ENCODE results near the gene TAF11L13.

DNA sequence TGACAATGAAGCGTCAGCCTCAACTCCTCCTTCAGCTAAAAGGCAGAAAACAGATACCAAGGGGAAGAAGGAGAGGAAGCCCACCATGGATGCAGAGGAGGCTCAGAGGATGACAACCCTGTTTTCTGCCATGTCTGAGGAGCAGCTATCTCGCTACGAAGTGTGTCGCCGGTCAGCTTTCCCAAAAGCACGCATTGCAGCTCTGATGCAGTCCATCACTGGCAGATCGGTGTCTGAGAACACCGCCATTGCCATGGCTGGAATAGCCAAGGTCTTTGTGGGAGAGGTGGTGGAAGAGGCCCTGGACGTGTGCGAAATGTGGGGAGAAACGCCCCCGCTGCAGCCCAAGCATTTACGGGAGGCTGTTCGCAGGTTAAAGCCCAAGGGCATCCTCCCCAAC lies 26.9 kb upstream of the TAF11L13 start:
- TF ChIP-seq TAF1 (IDR thresholded peaks at IDR 0.05; ENCODE audit: borderline replicate concordance, insufficient read depth, low read length) (no peak), POLR2AphosphoS5 (IDR thresholded peaks at IDR 0.05; ENCODE audit: low read depth, low read length) (no peak)
- TF ChIP-seq, protein P1, sequence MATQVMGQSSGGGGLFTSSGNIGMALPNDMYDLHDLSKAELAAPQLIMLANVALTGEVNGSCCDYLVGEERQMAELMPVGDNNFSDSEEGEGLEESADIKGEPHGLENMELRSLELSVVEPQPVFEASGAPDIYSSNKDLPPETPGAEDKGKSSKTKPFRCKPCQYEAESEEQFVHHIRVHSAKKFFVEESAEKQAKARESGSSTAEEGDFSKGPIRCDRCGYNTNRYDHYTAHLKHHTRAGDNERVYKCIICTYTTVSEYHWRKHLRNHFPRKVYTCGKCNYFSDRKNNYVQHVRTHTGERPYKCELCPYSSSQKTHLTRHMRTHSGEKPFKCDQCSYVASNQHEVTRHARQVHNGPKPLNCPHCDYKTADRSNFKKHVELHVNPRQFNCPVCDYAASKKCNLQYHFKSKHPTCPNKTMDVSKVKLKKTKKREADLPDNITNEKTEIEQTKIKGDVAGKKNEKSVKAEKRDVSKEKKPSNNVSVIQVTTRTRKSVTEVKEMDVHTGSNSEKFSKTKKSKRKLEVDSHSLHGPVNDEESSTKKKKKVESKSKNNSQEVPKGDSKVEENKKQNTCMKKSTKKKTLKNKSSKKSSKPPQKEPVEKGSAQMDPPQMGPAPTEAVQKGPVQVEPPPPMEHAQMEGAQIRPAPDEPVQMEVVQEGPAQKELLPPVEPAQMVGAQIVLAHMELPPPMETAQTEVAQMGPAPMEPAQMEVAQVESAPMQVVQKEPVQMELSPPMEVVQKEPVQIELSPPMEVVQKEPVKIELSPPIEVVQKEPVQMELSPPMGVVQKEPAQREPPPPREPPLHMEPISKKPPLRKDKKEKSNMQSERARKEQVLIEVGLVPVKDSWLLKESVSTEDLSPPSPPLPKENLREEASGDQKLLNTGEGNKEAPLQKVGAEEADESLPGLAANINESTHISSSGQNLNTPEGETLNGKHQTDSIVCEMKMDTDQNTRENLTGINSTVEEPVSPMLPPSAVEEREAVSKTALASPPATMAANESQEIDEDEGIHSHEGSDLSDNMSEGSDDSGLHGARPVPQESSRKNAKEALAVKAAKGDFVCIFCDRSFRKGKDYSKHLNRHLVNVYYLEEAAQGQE (IDR thresholded peaks at IDR 0.05; ENCODE audit: insufficient read depth in 1 of 2, low read depth in 2 of 2, low read length in 2 of 2): no peak

All from PFSK-1 (cell line).